NCI-H2081 treated with DMSO at 0.1 percent for 48 hours (cell line): ENCODE measurements around the gene DUOX1.

Experiments used
- DNase-seq: peaks from one replicate; lab custom pipeline; 2025; lab: John Stamatoyannopoulos, UW

Gene DUOX1

GRCh38 chr15:45143946-45144345 is 14.2 kb downstream of the DUOX1 start:
- no peak for DNase-seq

DNA sequence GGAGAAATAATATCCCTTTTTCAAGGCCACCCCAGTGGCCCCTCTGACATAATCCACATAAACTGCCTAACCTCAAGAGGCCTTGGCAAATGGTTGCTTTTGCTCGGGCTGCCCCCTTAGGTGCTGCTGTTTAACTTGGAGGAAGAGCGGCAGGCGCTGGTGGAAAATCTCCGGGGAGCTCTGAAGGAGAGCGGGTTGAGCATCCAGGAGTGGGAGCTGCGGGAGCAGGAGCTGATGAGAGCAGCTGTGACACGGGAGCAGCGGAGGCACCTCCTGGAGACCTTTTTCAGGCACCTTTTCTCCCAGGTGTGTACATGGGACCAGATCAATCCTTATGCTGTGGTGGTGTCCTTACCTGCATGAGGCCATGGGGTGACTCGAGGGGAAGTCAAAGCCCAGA is 15.0 kb downstream of the DUOX1 start:
- no peak for DNase-seq

DNA sequence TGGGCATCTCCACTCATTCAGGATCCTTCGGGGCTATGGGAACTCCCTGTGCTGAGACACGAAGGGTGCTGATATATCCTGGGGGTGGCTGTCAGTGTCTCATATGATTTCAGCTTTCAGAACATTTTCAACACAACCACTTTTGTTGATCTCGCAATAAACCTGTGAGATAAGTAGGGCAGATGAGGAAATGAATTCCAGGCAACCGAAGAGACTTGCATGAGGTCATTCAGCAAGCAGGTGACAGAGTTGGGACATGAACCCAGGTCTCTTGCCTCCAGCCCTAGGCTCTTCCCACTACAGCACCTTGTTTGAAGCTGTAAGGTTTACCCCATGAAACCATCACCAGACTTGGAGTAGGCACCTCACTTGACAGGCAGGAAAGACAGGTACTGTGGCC is 16.6 kb downstream of the DUOX1 start:
- DNase-seq = no peak

DNA sequence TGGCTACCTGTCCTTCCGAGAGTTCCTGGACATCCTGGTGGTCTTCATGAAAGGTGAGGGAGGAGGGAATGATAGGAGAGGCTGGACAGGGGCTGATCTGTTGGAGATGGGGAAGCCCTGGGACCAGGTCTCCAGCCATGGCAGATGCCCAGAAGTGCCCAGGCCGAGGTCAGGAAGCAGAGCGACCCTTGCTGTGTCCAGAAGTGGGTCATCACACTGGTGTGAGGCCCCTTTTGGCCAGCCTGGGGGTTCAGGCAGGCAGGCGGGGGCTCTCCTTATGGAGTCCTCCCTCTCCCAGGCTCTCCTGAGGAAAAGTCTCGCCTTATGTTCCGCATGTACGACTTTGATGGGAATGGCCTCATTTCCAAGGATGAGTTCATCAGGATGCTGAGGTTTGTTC is 17.8 kb downstream of the DUOX1 start:
- DNase-seq = no peak

GRCh38 chr15:45148076-45149059 is 18.6 kb downstream of the DUOX1 start:
- no peak for DNase-seq

DNA sequence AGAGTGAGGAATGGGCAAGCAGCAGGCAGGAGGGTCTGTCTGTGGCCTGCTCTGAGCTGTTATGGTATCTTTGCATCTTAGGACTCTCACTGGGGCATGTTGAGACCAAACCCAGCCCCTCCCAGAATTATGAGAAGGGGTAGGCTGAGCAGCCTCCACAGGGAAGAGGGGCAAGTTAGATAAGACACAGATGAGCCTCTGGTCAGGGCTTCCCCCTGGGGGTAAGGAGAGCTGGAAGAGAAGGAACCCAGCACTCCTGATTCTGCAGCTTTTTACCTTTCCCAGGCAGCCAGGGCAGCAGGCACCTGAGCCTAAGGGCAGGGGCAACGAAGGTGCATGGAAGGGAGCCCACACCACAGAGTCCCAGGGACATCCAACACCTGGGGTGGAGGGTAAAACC is 19.3 kb downstream of the DUOX1 start:
- DNase-seq = no peak

- DNase-seq = no peak
Observed at GRCh38 chr15:45150481-45150880, 20.7 kb downstream of the DUOX1 start.

GRCh38 chr15:45150997-45151396 is 21.2 kb downstream of the DUOX1 start:
- DNase-seq = no peak

GRCh38 chr15:45151998-45152828 is 22.4 kb downstream of the DUOX1 start:
- DNase-seq = no peak

DNA sequence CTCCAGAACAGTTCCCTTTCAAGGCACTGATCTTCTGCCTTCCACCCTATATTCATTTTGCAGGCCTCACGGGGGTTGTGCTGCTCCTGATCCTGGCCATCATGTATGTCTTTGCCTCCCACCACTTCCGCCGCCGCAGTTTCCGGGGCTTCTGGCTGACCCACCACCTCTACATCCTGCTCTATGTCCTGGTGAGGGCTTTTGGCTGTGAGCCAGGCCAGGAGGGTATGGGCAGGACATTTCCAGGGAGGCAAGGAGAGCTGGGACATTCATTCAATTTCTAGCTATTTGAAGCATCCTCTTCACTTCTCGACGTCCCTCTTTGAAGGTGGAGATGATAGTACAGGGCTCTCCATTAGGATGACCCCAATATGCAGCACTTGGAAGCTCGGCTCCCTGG is 25.9 kb downstream of the DUOX1 start:
- DNase-seq = no peak

- DNase-seq = no peak
Observed at GRCh38 chr15:45156744-45157455, 27.1 kb downstream of the DUOX1 start.

DNA sequence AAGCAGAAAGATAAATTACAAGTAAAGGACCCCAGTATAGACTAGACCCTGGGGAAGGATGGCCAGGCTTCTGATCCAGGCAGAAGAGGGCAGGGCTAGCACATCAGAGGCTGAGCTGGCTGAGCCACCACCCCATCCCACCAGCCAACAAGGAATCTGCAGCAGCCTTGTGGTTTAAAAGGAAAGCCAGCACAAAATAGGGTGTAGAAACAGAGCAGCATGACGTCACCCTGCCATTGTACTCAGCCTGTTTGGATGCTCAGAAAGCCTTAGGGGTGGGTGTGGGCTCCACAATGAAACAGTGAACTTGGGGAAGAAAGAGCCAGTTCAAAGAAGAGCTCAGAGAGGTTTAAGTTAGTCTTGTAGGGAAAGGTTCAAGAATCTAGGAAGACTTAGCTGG is 28.2 kb downstream of the DUOX1 start:
- no peak for DNase-seq

GRCh38 chr15:45161666-45162065 is 31.9 kb downstream of the DUOX1 start:
- no peak for DNase-seq

- peak; percentile 43 for DNase-seq
Observed at GRCh38 chr15:45162771-45163507, 33.1 kb downstream of the DUOX1 start.

- no peak for DNase-seq
Observed at GRCh38 chr15:45163508-45163856, 33.7 kb downstream of the DUOX1 start.

DNA sequence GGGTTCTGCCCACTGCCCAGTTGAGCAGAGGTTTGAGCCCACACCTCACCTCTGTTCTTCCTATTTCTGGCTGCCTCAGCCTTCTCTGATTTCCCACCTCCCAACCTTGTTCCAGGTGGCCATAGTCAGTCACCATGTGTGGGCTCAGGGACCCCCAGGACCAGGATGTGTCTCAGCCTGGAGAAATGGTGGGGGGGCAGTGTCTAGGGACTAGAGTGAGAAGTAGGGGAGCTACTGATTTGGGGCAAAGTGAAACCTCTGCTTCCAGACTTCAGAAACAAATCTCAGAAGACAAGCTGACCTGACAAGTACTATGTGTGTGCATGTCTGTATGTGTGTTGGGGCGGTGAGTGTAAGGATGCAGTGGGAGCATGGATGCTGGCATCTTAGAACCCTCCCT is 35.1 kb downstream of the DUOX1 start:
- DNase-seq = no peak

DNA sequence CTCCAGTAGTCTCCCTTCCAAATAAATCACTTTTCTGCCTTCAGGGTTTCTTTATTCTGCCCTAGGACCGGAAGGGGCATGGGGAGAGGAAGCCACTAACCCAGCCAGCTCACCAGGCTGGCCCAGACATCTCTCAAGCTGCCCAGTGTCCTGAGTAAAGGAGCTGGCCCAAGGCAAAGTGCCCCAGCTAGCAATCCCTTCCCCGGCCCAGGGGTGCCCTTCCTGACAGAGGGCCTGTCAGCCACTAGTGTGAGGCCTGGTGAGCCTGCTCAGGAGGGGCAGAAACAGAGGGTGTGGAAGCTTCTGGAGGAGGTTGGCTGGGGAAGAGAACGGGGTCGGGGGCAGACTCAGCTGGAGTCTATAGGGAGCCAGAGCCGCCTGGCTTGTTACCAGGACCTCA is 35.7 kb downstream of the DUOX1 start:
- DNase-seq = no peak

DNA sequence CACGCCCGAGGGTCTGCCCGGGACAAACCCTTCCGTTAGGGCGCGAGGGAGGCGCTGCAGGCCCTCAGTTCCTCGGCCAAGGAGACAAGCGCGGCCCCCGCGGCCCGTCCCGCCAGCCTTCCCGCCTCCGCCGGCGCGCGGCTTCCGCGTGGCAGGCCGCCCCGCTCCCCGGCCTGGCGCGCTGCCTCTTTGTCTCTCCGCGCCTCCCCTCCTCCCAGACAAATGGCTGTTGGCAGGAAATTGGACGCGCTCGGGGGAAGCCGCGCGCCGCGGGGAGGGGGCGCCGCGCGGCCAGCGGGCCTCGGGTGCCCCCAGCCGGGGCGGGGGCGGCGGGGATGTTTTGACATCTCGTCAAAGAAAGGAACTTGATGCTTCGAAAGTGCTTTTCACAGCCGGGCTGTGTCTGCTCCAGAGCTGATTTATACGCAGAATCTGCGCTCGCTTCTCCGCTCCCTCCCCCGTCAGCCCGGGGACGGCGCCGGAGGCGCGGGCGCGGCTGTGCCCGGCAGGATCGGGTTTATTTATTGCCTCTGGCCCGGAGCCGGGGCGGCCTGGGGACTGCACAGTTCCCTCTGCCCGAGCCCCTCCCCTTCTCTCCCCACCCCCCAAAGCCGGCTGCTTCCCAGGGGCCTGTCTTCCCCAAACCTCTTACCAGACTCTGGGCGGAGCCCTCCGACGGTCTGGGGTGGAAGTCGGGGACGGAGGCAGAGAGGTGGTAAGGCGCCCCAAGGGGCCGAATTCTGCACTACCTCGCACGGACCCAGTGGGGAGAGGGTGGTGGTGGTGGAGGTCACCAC is 37.2 kb downstream of the DUOX1 start:
- DNase-seq = no peak

- no peak for DNase-seq
Observed at GRCh38 chr15:45167631-45168205, 37.9 kb downstream of the DUOX1 start.

DNA sequence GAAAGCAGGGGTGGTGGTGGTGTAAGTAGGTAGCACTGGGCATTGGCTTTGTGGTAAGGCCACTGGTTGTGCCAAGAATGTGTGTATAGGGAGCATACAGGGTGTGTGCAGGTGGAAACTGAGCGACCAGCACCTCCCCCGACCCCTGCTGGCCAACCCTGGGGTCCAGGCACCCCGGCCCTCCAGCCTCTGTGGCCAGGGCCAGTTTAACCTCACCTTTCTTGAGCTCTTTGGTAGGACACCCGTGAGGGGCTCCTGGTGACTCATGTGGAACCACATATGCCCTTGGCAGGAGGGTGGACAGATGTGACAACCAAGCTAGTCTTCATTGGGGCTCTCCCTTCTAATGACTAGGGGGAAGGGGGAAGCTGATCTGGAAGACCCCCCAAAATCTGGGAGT is 38.5 kb downstream of the DUOX1 start:
- DNase-seq = no peak
